Activated CD4-positive, alpha-beta memory T cell treated with anti-CD3 and anti-CD28 coated beads for 36 hours (primary cell): ENCODE data around the gene USP48. TPM values are rescaled to one million over a fixed set of nuclear protein-coding genes. Genes with fewer than 3 reads are reported as not detected.
"Not testable (repeated sequence)": the region's sequence is repeated elsewhere in the genome, so short reads cannot be mapped to it uniquely, and the experiment has no call there.

Experiments
- CTCF ChIA-PET: fragments of 350-600 bp; sonication (Branson Sonifier 250); formaldehyde crosslinking; loops from one replicate; lab custom pipeline; 2021; ENCODE audit warnings: antibody characterized with exemption, inconsistent platforms; lab: Charles Lee
- POLR2A ChIA-PET: fragments of 350-600 bp; sonication (Branson Sonifier 250); formaldehyde crosslinking; loops from one replicate; lab custom pipeline; 2021; ENCODE audit warnings: antibody characterized with exemption; lab: Charles Lee
- DNase-seq: peaks from one replicate; pipeline ENCODE4 v3.0.0-alpha.2; 2020
- H3K27ac Mint-ChIP-seq: one replicate; pipeline ENCODE4 v1.8.0; 2021; ENCODE audit warnings: mixed read lengths
- H3K27me3 Mint-ChIP-seq: one replicate; pipeline ENCODE4 v1.8.0; 2021; ENCODE audit warnings: mixed read lengths
- H3K36me3 Mint-ChIP-seq: one replicate; pipeline ENCODE4 v1.8.0; 2021; ENCODE audit warnings: mixed read lengths
- H3K4me1 Mint-ChIP-seq: one replicate; pipeline ENCODE4 v1.8.0; 2021; ENCODE audit warnings: low read depth, mixed read lengths
- H3K4me3 Mint-ChIP-seq: one replicate; pipeline ENCODE4 v1.8.0; 2021; ENCODE audit warnings: mild to moderate bottlenecking, mixed read lengths
- H3K9me3 Mint-ChIP-seq: one replicate; pipeline ENCODE4 v1.8.0; 2021; ENCODE audit warnings: mixed read lengths
- intact Hi-C: fragments of 100-400 bp; cut with micrococcal nuclease; formaldehyde crosslinking; loops from one replicate; pipeline ENCODE4 v1.15.1; 2023
- total RNA-seq, 2 experiments: library from RNA; stranded (reverse); gene quantifications; one replicate each; pipeline ENCODE4 v1.2.3, GENCODE V29; 2021

The USP48 gene
- total RNA-seq, 2 experiments from 2014 or later = 77.2 to 91.1 TPM

DNA sequence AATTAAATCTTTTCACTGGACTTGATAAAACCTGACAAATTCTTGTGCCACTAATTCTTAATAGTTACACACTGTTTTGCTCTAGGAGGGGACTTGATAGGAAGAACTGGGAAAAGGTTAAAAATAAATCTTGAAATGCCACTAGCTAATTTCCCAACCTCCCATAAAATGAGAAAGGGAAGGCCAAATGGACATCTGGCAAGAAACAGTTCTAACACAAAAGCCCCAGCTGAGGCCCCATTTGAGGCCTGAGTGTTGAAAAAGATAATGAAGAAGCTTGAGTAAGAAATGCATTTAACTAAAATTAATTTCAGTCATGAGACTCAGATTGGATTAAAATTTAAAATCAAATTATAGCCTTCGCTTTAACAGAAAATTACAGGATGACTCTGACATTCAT, 102.6 kb downstream of the USP48 start:
- no peaks in the 10 kb centered on the region for H3K9me3 Mint-ChIP-seq

DNA sequence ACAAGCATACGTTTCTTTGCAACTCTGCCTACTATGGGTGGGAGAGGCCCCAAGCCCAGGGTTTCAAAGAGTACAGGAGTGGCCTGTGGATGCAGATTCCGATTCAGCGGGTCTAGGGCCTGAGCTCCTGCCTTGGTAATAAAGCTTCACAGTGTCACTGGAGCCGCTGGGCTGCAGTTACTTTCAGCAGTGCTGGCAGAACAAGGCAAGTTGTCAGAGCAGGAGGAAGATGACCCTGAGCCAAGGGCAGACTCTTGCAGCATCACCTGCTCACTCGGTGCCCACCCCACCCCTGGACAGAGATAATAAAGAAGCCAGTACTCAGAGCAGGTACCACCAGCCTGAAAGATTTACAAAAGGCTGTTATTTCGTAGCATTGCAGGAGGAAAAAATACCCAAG, 105.8 kb downstream of the USP48 start:
- CTCF ChIA-PET = no interaction called here
- intact Hi-C loops = no loop called here
- peaks cover 16% of the 10 kb centered on the region for H3K36me3 Mint-ChIP-seq
- no peak for DNase-seq
- no peaks in the 10 kb centered on the region for H3K9me3 Mint-ChIP-seq
- no peak overlapping the region for H3K27ac Mint-ChIP-seq
- no peak overlapping the region for H3K4me3 Mint-ChIP-seq
- H3K4me1 Mint-ChIP-seq = peaks cover 12% of the 10 kb centered on the region
- no peaks in the 10 kb centered on the region for H3K27me3 Mint-ChIP-seq
- POLR2A ChIA-PET = no interaction called here

More for the DNA sequence above, 102.6 kb downstream of the USP48 start:
- Mint-ChIP-seq H3K27me3 (no peaks in the 10 kb centered on the region), H3K36me3 (peaks cover 35% of the 10 kb centered on the region), H3K27ac (peak overlapping the region; percentile 4), H3K4me1 (peaks cover 8% of the 10 kb centered on the region), H3K4me3 (no peak overlapping the region)
- POLR2A ChIA-PET = interaction anchor here (0.7 kb wide), 1 partner anchor 102 kb away, joined by 3 read pairs; no protein-coding TSS in a partner anchor
- CTCF ChIA-PET = no interaction called here
- intact Hi-C loops = no loop called here
- DNase-seq = no peak

DNA sequence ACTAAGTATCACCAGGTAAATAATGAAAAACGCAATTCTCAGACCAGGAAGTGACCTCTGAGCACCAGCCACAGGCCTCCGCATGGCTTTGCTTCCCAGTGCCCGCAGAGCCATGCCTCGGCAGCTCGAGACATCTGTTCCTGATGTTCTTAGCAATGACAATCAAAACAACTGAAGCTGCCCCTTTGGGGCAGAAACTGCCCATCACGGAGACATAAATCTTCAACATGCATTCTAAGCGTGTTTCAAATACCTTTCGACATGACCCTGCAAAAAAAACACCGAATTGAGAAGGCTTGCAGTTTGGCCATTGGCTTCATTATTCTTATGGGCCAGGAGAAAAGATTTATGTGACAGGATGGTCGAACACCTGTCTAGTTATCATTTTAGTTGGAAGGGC, 108.0 kb downstream of the USP48 start:
- Mint-ChIP-seq H3K4me1 (peaks cover 5% of the 10 kb centered on the region), H3K36me3 (peaks cover 12% of the 10 kb centered on the region), H3K4me3 (no peak overlapping the region), H3K27me3 (no peaks in the 10 kb centered on the region), H3K9me3 (no peaks in the 10 kb centered on the region), H3K27ac (no peak overlapping the region)
- intact Hi-C loops = no loop called here
- POLR2A ChIA-PET = no interaction called here
- DNase-seq = no peak
- CTCF ChIA-PET = no interaction called here

DNA sequence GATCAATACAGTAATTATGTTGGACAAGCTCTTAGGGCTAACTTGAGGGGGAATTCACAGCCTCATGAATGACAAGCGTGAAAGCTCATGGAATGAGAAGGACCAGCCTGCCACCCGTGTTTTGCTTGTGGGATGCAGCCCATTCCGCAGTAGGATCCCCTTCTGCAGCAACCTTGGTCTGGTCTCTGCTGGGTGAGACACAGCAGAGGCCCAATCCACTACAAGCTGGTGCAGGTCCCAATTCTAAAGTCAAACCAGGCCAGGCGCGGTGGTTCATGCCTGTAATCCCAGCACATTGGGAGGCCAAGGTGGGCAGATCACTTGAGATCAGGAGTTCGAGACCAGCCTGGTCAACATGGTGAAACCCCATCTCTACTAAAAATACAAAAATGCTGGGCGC, 109.1 kb downstream of the USP48 start:
- POLR2A ChIA-PET, intact Hi-C loops, H3K4me3 Mint-ChIP-seq, H3K36me3 Mint-ChIP-seq, CTCF ChIA-PET, H3K27me3 Mint-ChIP-seq, H3K9me3 Mint-ChIP-seq, H3K27ac Mint-ChIP-seq, DNase-seq: not testable (repeated sequence)
- peaks cover 10% of the 10 kb centered on the region for H3K4me1 Mint-ChIP-seq

DNA sequence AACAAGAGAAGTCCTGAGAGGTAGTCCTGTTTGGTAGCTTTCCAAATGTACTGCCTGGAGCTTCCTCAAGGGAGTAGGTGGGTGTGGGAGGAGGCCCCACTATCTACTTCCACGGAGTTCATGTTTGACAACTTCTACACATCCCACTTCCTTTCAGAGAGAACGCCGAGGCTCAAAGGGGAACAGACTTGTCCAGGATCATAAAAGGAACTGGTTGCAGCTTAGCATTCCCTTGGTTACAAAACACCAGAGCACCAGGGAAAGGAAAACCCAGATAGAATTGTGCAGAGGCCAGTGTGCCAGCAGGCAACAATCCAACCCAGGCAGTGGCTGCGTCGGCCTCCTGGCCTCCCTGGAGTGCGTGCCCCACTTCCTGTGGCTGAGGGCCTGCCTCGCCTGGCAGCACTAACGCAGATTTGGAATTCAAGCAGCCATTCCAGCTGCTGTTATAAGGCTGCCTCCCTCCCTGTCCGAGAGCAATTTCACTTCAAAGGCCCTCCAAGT, 109.6 kb downstream of the USP48 start:
- Mint-ChIP-seq H3K27ac (no peak overlapping the region), H3K9me3 (no peaks in the 10 kb centered on the region), H3K36me3 (peaks cover 3% of the 10 kb centered on the region), H3K4me1 (peaks cover 10% of the 10 kb centered on the region), H3K4me3 (no peak overlapping the region), H3K27me3 (peaks cover 2% of the 10 kb centered on the region)
- ChIA-PET CTCF (no interaction called here), POLR2A (no interaction called here)
- intact Hi-C loops = no loop called here
- no peak for DNase-seq

DNA sequence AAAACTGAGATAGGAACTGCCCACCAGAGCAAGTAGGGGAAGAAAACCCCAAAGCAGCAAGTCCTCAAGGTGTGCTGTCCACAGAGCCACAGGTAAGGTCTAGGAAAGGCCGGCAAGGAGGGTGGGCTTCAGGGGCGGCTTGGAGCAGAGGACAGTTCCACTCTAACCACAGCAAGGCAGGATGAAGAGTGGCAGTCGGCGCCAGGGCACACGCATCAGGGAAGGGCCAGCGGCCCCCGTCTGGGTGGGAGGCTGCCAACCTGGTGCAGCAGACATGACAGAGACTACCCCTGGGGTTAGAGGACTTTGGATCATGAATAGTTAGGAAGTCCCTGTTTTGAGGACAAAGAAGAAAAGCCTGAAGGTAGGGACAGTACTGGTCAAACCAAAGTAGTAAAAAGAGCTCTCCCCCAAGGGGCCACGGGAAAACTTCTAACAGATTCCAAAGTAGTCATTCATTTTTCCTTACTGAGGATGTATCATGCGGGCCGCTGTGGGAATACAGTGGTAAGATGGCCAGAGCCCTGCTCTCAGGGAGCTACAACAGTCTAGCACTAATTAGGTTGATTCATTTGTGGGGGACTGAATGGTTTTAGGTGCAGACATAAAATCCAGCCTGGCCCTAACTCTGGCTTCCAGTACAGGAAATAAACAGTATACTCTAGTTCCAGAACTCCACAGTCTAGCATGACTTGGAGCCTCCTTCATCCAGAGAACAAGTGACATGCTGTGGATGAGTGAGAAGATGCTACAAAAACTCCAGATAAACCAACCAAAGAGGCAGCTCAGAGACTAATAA, 110.3 kb downstream of the USP48 start:
- Mint-ChIP-seq H3K36me3 (no peaks in the 10 kb centered on the region), H3K27me3 (peaks cover 8% of the 10 kb centered on the region), H3K4me3 (no peak overlapping the region), H3K9me3 (no peaks in the 10 kb centered on the region), H3K27ac (no peak overlapping the region), H3K4me1 (peaks cover 10% of the 10 kb centered on the region)
- intact Hi-C loops = no loop called here
- ChIA-PET CTCF (interaction anchor here (0.9 kb wide), 1 partner anchor 14 kb away, joined by 4 read pairs; no protein-coding TSS in a partner anchor), POLR2A (no interaction called here)
- no peak for DNase-seq

DNA sequence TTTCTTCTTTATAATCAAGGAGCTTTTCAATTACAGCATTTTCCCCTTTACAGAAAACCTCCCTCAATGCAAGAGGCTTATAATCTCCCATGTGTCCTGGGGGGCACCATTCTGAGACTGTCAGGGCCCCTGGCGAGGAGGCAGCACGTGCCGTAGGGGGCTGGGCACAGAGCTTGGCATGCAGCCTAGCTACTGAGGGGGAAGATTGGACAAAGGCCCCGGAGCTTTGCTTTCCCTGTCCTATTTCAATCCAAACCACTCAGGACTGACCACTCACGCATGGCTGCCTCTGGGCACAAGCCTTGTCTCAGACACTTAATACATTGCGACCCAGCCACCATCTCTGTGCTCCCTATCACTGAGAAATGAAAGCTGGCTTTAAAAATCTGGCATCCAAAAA, 111.0 kb downstream of the USP48 start:
- intact Hi-C loops = no loop called here
- H3K4me1 Mint-ChIP-seq = peaks cover 10% of the 10 kb centered on the region
- no peak for DNase-seq
- ChIA-PET CTCF (interaction anchor here (0.9 kb wide), 1 partner anchor 13 kb away, joined by 4 read pairs; no protein-coding TSS in a partner anchor), POLR2A (no interaction called here)
- H3K27ac Mint-ChIP-seq = no peak overlapping the region
- no peaks in the 10 kb centered on the region for H3K36me3 Mint-ChIP-seq
- H3K4me3 Mint-ChIP-seq = no peak overlapping the region
- H3K9me3 Mint-ChIP-seq = no peaks in the 10 kb centered on the region
- peaks cover 10% of the 10 kb centered on the region for H3K27me3 Mint-ChIP-seq

DNA sequence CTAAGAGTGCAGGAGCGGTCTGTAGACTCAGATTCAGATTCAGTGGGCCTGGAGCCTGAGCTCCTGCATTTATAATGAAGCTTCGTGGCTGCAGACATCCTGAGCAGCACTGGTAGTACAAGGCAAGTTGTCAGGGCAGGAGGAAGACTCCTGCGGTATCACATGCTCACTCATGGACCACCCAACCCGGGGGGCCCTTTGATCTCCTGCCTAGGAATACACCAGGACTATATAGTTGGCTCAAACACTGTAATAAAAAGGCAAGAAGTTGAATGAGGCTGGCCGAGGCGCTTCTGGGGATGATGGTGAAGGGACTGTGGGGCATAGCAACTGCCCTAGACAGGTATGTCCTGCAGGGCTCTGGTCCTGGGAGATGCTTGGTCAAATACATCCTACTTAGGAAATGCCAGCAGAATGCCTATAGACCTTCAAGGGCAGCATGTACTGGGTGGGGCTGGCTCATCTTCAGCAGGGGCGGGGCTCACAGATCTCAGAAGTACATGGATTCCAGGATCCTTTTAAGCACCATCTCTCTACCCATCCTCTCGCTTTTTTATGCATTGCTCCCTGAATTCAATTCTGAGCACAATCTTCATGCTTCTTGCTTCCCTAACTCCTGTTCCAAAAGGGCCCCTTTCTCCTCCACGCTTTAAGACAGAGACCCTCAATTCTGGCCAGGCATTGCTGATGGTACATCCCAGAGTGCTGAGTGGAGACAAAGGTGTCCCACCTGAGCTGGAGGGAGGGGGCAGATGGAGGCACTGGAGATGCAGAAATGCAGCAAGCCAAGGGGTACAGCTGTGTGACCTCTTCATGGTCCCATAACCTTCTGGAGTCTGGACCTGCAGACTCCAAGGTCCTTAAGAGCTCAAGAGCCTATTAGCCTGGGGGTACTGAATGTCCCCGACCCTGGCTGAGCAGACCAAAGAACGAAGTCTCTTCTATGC, 111.7 kb downstream of the USP48 start:
- H3K27me3 Mint-ChIP-seq = peaks cover 12% of the 10 kb centered on the region
- H3K4me3 Mint-ChIP-seq = no peak overlapping the region
- intact Hi-C loops = no loop called here
- peaks cover 15% of the 10 kb centered on the region for H3K4me1 Mint-ChIP-seq
- no peaks in the 10 kb centered on the region for H3K36me3 Mint-ChIP-seq
- no peak overlapping the region for H3K27ac Mint-ChIP-seq
- ChIA-PET POLR2A (no interaction called here), CTCF (interaction anchor here (0.9 kb wide), 1 partner anchor 13 kb away, joined by 4 read pairs; no protein-coding TSS in a partner anchor)
- DNase-seq = no peak
- no peaks in the 10 kb centered on the region for H3K9me3 Mint-ChIP-seq

DNA sequence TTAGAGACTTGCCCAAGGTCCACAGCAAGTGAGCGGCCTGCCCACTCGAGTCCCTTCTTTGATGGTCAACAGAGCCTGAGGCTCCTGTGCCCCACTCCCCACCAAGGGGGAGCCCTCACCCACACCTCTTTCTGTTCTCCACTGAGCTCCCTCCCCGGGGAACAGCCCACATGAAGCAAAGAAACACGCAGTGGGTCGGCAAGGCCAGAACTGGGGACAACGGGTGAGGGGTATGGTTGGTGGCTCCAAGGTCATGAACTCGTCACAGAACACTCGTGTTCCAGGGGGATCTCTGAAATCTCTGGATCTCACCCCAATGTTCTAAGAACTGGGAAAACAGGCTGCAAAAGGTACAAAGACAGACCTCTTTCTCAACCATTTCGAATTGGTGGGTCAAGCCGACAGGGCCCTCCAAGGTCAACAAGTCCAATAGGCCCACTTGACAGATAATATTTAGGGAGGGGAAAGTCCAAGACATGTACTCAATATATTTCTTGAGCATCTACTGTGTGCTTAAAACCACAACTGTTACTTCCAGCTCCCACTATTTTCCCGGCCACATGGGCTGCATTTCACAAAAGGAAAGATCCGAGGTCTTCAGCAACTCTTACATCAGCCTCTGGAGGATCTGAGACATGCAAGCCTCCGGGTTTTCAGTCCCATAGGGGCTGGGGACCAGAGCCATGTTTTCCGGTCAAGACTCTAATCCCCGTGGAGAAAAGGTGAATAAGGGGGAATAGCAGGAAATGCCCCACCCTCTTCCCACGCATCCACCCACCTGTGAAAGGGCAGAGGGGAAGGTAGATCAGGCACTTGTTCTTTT, 112.7 kb downstream of the USP48 start:
- peak overlapping the region; percentile 58 for H3K4me3 Mint-ChIP-seq
- POLR2A ChIA-PET = no interaction called here

DNA sequence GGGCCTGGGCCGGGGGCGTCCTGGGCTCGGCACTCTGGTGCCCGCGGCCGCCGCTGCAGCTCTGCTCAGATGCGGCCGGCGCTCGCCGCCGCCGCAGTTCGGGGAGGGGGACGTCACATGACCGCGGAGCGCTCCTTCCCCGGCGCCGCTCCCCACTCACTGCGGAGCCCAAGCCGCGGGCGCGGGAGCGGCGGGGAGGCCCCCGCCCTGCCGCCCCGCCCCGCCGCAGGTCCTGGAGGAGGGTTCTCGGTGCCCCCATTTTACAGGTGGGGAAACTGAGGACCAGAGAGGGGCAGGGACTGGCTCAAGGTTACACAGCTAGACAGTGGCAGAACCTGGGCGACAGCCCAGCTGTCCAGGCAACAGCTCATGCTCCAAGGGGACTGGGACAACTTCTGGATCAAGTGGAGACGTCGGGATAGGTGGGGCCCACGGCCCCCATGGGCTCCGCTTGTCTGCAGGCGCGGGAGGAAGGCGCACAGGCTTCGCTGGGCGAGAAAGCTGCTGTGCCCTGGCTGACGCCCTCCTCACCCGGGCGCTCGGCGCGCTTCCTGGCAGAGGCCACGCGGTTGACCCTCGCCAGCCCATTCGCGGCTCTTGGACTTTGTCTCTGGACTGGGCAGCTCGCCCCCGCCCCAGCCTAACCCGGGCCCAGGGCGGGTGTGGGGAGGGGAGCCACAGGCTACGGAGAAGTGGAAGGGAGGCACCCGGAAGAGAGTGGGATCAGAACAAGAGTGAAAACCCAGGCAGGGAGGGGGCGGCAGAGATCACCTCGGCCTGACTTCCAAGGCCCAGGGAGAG, 113.5 kb downstream of the USP48 start, which contains the start of gene RAP1GAP:
TSS of gene RAP1GAP (minus strand) at position 100 of the 801 bp plus-strand sequence. CDS start 49,325 bp downstream, outside the sequence.
- ChIA-PET POLR2A (no interaction called here), CTCF (interaction anchor here (1.0 kb wide), 1 partner anchor 10 kb away, joined by 3 read pairs; no protein-coding TSS in a partner anchor)
- Mint-ChIP-seq H3K27me3 (peaks cover 17% of the 10 kb centered on the region), H3K36me3 (no peaks in the 10 kb centered on the region), H3K4me3 (peak within 1 kb of the TSS; percentile 58), H3K4me1 (peaks cover 16% of the 10 kb centered on the region), H3K9me3 (no peaks in the 10 kb centered on the region), H3K27ac (no peak within 1 kb of the TSS)
- peak; percentile 49 for DNase-seq
- intact Hi-C loops = no loop called here

More for the DNA sequence above, 112.7 kb downstream of the USP48 start:
- Mint-ChIP-seq H3K27me3 (peaks cover 14% of the 10 kb centered on the region), H3K9me3 (no peaks in the 10 kb centered on the region), H3K27ac (no peak overlapping the region), H3K36me3 (no peaks in the 10 kb centered on the region), H3K4me1 (peaks cover 16% of the 10 kb centered on the region)
- intact Hi-C loops = no loop called here
- CTCF ChIA-PET = no interaction called here
- DNase-seq = no peak

DNA sequence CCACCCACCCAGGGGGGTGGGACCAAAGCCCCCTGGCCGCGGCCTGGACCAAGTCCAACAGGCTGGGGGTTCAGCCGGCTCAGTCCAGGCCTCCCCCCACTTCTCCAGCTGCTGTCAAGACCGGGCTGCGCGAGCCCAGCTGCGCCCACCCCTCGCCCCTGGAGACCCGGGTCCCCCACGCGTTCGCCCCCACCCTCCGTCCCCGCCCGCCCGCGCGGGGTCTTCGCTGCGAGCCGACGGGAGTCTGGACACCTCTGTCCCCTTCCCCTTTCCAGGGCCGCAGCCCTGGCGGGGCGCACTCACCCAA, 114.0 kb downstream of the USP48 start:
- intact Hi-C loops = no loop called here
- Mint-ChIP-seq H3K27me3 (peaks cover 22% of the 10 kb centered on the region), H3K27ac (no peak overlapping the region), H3K4me3 (no peak overlapping the region), H3K36me3 (no peaks in the 10 kb centered on the region), H3K9me3 (no peaks in the 10 kb centered on the region), H3K4me1 (peaks cover 16% of the 10 kb centered on the region)
- POLR2A ChIA-PET = no interaction called here
- DNase-seq = peak; percentile 7
- CTCF ChIA-PET = interaction anchor here (1.0 kb wide), 1 partner anchor 9 kb away, joined by 3 read pairs; no protein-coding TSS in a partner anchor
